Left lung (tissue), 10 donors: ENCODE data around the gene HSPB1. TPM values are rescaled to one million over a fixed set of nuclear protein-coding genes. Genes with fewer than 3 reads are reported as not detected.

Source experiments
- ATAC-seq: fragments of 200-7000 bp; cut with Tn5 transposase; one replicate; pipeline ENCODE4 v1.9.1; 2020; ENCODE audit warnings: moderate library complexity
- DNase-seq, 4 donors: peaks; one replicate each; pipeline ENCODE4 v3.0.0-alpha.2; 2013 to 2020
- H3K27ac ChIP-seq, 2 donors: fragments of 200-600 bp; sonication (generic) in 1 of 2; one replicate each; pipeline versions ENCODE4 v1.5.0 to v1.8.0; 2020 to 2021
- H3K27me3 ChIP-seq, 2 donors: fragments of 200-600 bp; sonication (generic) in 1 of 2; one replicate each; pipeline versions ENCODE4 v1.5.0 to v1.8.0; 2020 to 2021
- H3K36me3 ChIP-seq, 2 donors: fragments of 200-600 bp; sonication (generic) in 1 of 2; one replicate each; pipeline versions ENCODE4 v1.5.0 to v1.8.0; 2020 to 2021
- H3K4me1 ChIP-seq, 2 donors: fragments of 200-600 bp; one replicate each; pipeline ENCODE4 v1.8.0; 2021
- H3K4me3 ChIP-seq, 2 donors: fragments of 200-600 bp; sonication (generic) in 1 of 2; one replicate each; pipeline versions ENCODE4 v1.5.0 to v1.8.0; 2020 to 2021; ENCODE audit warnings: mild to moderate bottlenecking in 1 of 2
- H3K9me3 ChIP-seq, 2 donors: fragments of 200-600 bp; sonication (generic) in 1 of 2; one replicate each; pipeline versions ENCODE4 v1.5.0 to v1.8.0; 2020 to 2021
- CTCF ChIP-seq, 2 donors: fragments of 200-600 bp; sonication (generic) in 1 of 2; IDR thresholded peaks; one replicate each; pipeline versions ENCODE4 v1.5.0 to v1.8.0; 2021; ENCODE audit warnings: antibody characterized with exemption in 2 of 2
- intact Hi-C, 2 donors: fragments of 100-400 bp; cut with DNase I; formaldehyde crosslinking; loops; one replicate each; pipeline versions ENCODE4 v1.11.2 to v1.14.2; 2022
- polyA plus RNA-seq, 6 donors: library from polyadenylated mRNA; unstranded; fragments of 120-200 nt; gene quantifications; one replicate each; pipeline ENCODE4 v1.2.1, GENCODE V29; 2013; ENCODE audit not compliant: insufficient read length in 6 of 6
- total RNA-seq, 2 donors: library from RNA; stranded (reverse); fragmentation: NEBNext Ultra II Directional; extraction: Animal tissue kit (Norgen Biotek cat#: 25700); gene quantifications; one replicate each; pipeline ENCODE4 v1.2.1, GENCODE V29; 2021
- donor health status: DM: no; HTN: yes; CAD: no.
- donor health status: DM: no; HTN: no; CAD: no.

The HSPB1 gene
- total and polyA plus RNA-seq, 8 donors, result 219 to 951 (median 306) TPM

GRCh38 chr7:76346778-76347177, 44.3 kb downstream of the HSPB1 start:
- intact Hi-C loops, result no loop called here
- Histone ChIP-seq H3K4me3 (no peak overlapping the region), H3K9me3 (no peaks in the 10 kb centered on the region), H3K36me3 (peaks cover 0 to 85% of the 10 kb centered on the region in 2 donors), H3K27me3 (no peaks in the 10 kb centered on the region), H3K27ac (peak overlapping the region; percentile 45 to 67), H3K4me1 (peaks cover 12 to 76% of the 10 kb centered on the region in 2 donors)
- ATAC-seq (peak; percentile 24), DNase-seq (no peak)
- TF ChIP-seq CTCF (IDR thresholded peaks at IDR 0.05), result no peak

- Histone ChIP-seq H3K4me3 (no peak overlapping the region), H3K27ac (peak overlapping the region in 1 of 2 donors; percentile 67), H3K4me1 (peaks cover 5 to 76% of the 10 kb centered on the region in 2 donors), H3K36me3 (peaks cover 0 to 76% of the 10 kb centered on the region in 2 donors), H3K9me3 (no peaks in the 10 kb centered on the region), H3K27me3 (no peaks in the 10 kb centered on the region)
- intact Hi-C loops, result no loop called here
- ATAC-seq (no peak), DNase-seq (no peak)
- TF ChIP-seq CTCF (IDR thresholded peaks at IDR 0.05), result no peak
Measured at GRCh38 chr7:76347710-76348109, 45.2 kb downstream of the HSPB1 start.

- ATAC-seq (no peak), DNase-seq (no peak)
- Histone ChIP-seq H3K27me3 (no peaks in the 10 kb centered on the region), H3K4me3 (no peak overlapping the region), H3K36me3 (peaks cover 0 to 61% of the 10 kb centered on the region in 2 donors), H3K9me3 (no peaks in the 10 kb centered on the region), H3K27ac (no peak overlapping the region), H3K4me1 (peaks cover 5 to 74% of the 10 kb centered on the region in 2 donors)
- intact Hi-C loops, result no loop called here
- TF ChIP-seq CTCF (IDR thresholded peaks at IDR 0.05), result no peak
Measured at GRCh38 chr7:76349313-76349885, 46.9 kb downstream of the HSPB1 start.

GRCh38 chr7:76351372-76351771, 48.9 kb downstream of the HSPB1 start:
- intact Hi-C loops, result no loop called here
- DNase-seq (no peak), ATAC-seq (no peak)
- Histone ChIP-seq H3K9me3 (no peaks in the 10 kb centered on the region), H3K4me1 (peaks cover under 1 to 86% of the 10 kb centered on the region in 2 donors), H3K27me3 (no peaks in the 10 kb centered on the region), H3K27ac (no peak overlapping the region), H3K4me3 (no peak overlapping the region), H3K36me3 (peaks cover 0 to 58% of the 10 kb centered on the region in 2 donors)
- TF ChIP-seq CTCF (IDR thresholded peaks at IDR 0.05), result no peak

GRCh38 chr7:76352193-76352592, 49.7 kb downstream of the HSPB1 start:
- no peak overlapping the region for H3K4me3 ChIP-seq
- intact Hi-C loops, result no loop called here
- ATAC-seq (no peak), DNase-seq (no peak)
- peaks cover 0 to 86% of the 10 kb centered on the region in 2 donors for H3K4me1 ChIP-seq
- no peak for TF ChIP-seq CTCF (IDR thresholded peaks at IDR 0.05)
- H3K27me3 ChIP-seq, result no peaks in the 10 kb centered on the region
- peaks cover 0 to 51% of the 10 kb centered on the region in 2 donors for H3K36me3 ChIP-seq
- H3K27ac ChIP-seq, result no peak overlapping the region
- H3K9me3 ChIP-seq, result no peaks in the 10 kb centered on the region
